Keratinocyte (primary cell): Measurements from ENCODE around the gene ADIG. TPM values are rescaled to one million over a fixed set of nuclear protein-coding genes. Genes with fewer than 3 reads are reported as not detected.

Experiments used
- DNase-seq: peaks from one replicate; pipeline ENCODE4 v3.0.0-alpha.2; 2011; ENCODE audit warnings: low read depth, missing footprints, low spot score
- FAIRE-seq: peaks from 2 replicates; lab custom pipeline; 2011; peaks lifted over from hg19 to GRCh38; lab: Jason Lieb, UNC
- H2AFZ ChIP-seq: 2 replicates; pipeline ENCODE4 v1.6.0; 2012; ENCODE audit warnings: low read length, control low read depth, inconsistent platforms; ENCODE audit not compliant: control insufficient read depth
- H3K27ac ChIP-seq: 2 replicates; pipeline ENCODE4 v1.5.1; 2011; ENCODE audit warnings: low read length; ENCODE audit not compliant: control insufficient read depth, insufficient read depth
- H3K27me3 ChIP-seq: 3 replicates; pipeline ENCODE4 v1.6.0; 2011; ENCODE audit warnings: low read length; ENCODE audit not compliant: control insufficient read depth, insufficient read depth; ENCODE audit errors: extremely low read depth
- H3K36me3 ChIP-seq, 2 experiments: 2 replicates in 1 of 2; 3 replicates in 1 of 2; pipeline ENCODE4 v1.5.1; 2011; ENCODE audit warnings: low read length in 2 of 2, mild to moderate bottlenecking in 1 of 2; ENCODE audit not compliant: control insufficient read depth in 2 of 2, insufficient read depth in 2 of 2; ENCODE audit errors: extremely low read depth in 1 of 2
- H3K4me1 ChIP-seq: 3 replicates; pipeline ENCODE4 v1.5.1; 2011; ENCODE audit warnings: low read length; ENCODE audit not compliant: control insufficient read depth, insufficient read depth; ENCODE audit errors: extremely low read depth
- H3K4me2 ChIP-seq: 3 replicates; pipeline ENCODE4 v1.6.0; 2011; ENCODE audit warnings: low read depth, low read length; ENCODE audit not compliant: control insufficient read depth, insufficient read depth; ENCODE audit errors: extremely low read depth
- H3K4me3 ChIP-seq, 3 experiments: fragments of 200-600 bp in 1 of 3; sonication (generic) in 1 of 3; 2 replicates in 2 of 3; 3 replicates in 1 of 3; pipeline ENCODE4 v1.5.1; 2011 to 2016; ENCODE audit warnings: low read length in 3 of 3, mild to moderate bottlenecking in 3 of 3, control low read depth in 2 of 3, inconsistent platforms in 1 of 3, low read depth in 1 of 3, mixed read lengths in 1 of 3, mixed run types in 1 of 3, moderate library complexity in 1 of 3; ENCODE audit not compliant: control insufficient read depth in 2 of 3, insufficient read depth in 2 of 3; ENCODE audit errors: extremely low read depth in 1 of 3
- H3K79me2 ChIP-seq: 2 replicates; pipeline ENCODE4 v1.6.0; 2012; ENCODE audit warnings: low read length; ENCODE audit not compliant: control insufficient read depth, insufficient read depth
- H3K9ac ChIP-seq: 3 replicates; pipeline ENCODE4 v1.6.0; 2011; ENCODE audit warnings: low read length; ENCODE audit not compliant: control insufficient read depth, insufficient read depth; ENCODE audit errors: extremely low read depth
- H3K9me1 ChIP-seq: 3 replicates; pipeline ENCODE4 v1.6.0; 2011; ENCODE audit warnings: low read length; ENCODE audit not compliant: control insufficient read depth, insufficient read depth; ENCODE audit errors: extremely low read depth
- H3K9me3 ChIP-seq: 2 replicates; pipeline ENCODE4 v1.5.1; 2012; ENCODE audit warnings: low read depth, low read length; ENCODE audit not compliant: control insufficient read depth
- H4K20me1 ChIP-seq: 3 replicates; pipeline ENCODE4 v1.6.0; 2011; ENCODE audit warnings: low read length; ENCODE audit not compliant: control insufficient read depth, insufficient read depth; ENCODE audit errors: extremely low read depth
- CTCF ChIP-seq, 3 experiments: IDR thresholded peaks in 1 of 3; conservative IDR thresholded peaks in 1 of 3; optimal IDR thresholded peaks in 1 of 3; 2 replicates in 2 of 3; 3 replicates in 1 of 3; pipeline versions ENCODE3 to v1.5.1; 2011; ENCODE audit warnings: low read length in 3 of 3, mild to moderate bottlenecking in 3 of 3, moderate library complexity in 2 of 3, control low read depth in 1 of 3, inconsistent platforms in 1 of 3; ENCODE audit not compliant: insufficient read depth in 2 of 3; ENCODE audit errors: extremely low read depth in 1 of 3
- EZH2 ChIP-seq: IDR thresholded peaks from one replicate; pipeline ENCODE4 v1.6.1; 2012; ENCODE audit warnings: inconsistent platforms, mild to moderate bottlenecking, low read length, moderate library complexity
- dilution Hi-C: fragments of 300-500 bp; cut with MboI; formaldehyde crosslinking; loops from one replicate; pipeline ENCODE4 v1.7.0; 2020; ENCODE audit warnings: low sequenced_read_pairs; ENCODE audit not compliant: extremely low pct_ligation_motif_present
- polyA plus RNA-seq, 5 experiments: library from polyadenylated mRNA; depleted of rRNA in 3 of 5; stranded (reverse) in 3 of 5; stranded (forward) in 1 of 5; unstranded in 1 of 5; fragments of >200 nt; gene quantifications; 1 replicate in 1 of 5; 2 replicates in 3 of 5; 3 replicates in 1 of 5; pipeline versions ENCODE4 v1.2.1 to v1.2.3, GENCODE V29; 2011 to 2012; ENCODE audit warnings: missing spikeins in 2 of 5, low read depth in 1 of 5, low replicate concordance in 1 of 5

The ADIG gene
- polyA plus RNA-seq, 1 donor (not counting 4 experiments of a cell fraction or from before 2014, with no cell fraction given), result not detected

- Histone ChIP-seq H3K9me3 (no peaks in the 10 kb centered on the region), H3K79me2 (no peaks in the 10 kb centered on the region), H3K4me1 (no peaks in the 10 kb centered on the region), H2AFZ (no peak overlapping the region), H3K4me2 (no peak overlapping the region), H3K27ac (no peak overlapping the region), H3K9me1 (no peaks in the 10 kb centered on the region), H3K36me3 (peaks cover 14 to 19% of the 10 kb centered on the region in 2 experiments), H3K27me3 (no peaks in the 10 kb centered on the region), H4K20me1 (no peaks in the 10 kb centered on the region), H3K9ac (no peak overlapping the region), H3K4me3 (no peak overlapping the region)
- DNase-seq (no peak), FAIRE-seq (no peak)
- dilution Hi-C loops, result no loop called here
- TF ChIP-seq CTCF (optimal IDR thresholded peaks at IDR 0.05 in 1 of 3, IDR thresholded peaks at IDR 0.05 in 1 of 3, conservative IDR thresholded peaks at IDR 0.05 in 1 of 3; ENCODE audit: extremely low read depth in 1 of 3, insufficient read depth in 2 of 3, low read length in 3 of 3), result no peak
- TF ChIP-seq EZH2, result no peak
These were observed 29.9 kb upstream of the ADIG start for GRCh38 chr20:38551056-38551626.

- dilution Hi-C loops, result no loop called here
These were observed 26.0 kb upstream of the ADIG start for GRCh38 chr20:38554986-38555385.

More at GRCh38 chr20:38554986-38555385, 26.0 kb upstream of the ADIG start:
- H2AFZ ChIP-seq, result no peak overlapping the region
- no peak for FAIRE-seq
- H3K27ac ChIP-seq, result no peak overlapping the region
- no peaks in the 10 kb centered on the region for H3K9me3 ChIP-seq
- no peak overlapping the region for H3K4me3 ChIP-seq
- TF ChIP-seq CTCF (optimal IDR thresholded peaks at IDR 0.05 in 1 of 3, IDR thresholded peaks at IDR 0.05 in 1 of 3, conservative IDR thresholded peaks at IDR 0.05 in 1 of 3; ENCODE audit: extremely low read depth in 1 of 3, insufficient read depth in 2 of 3, low read length in 3 of 3) (no peak), EZH2 (no peak)
- peaks cover 12 to 14% of the 10 kb centered on the region in 2 experiments for H3K36me3 ChIP-seq
- H3K4me1 ChIP-seq, result no peaks in the 10 kb centered on the region
- no peaks in the 10 kb centered on the region for H3K9me1 ChIP-seq
- H3K79me2 ChIP-seq, result no peaks in the 10 kb centered on the region
- H3K9ac ChIP-seq, result no peak overlapping the region
- H3K27me3 ChIP-seq, result no peaks in the 10 kb centered on the region
- no peak overlapping the region for H3K4me2 ChIP-seq
- no peak for DNase-seq
- H4K20me1 ChIP-seq, result no peaks in the 10 kb centered on the region
